Peyer's patch (tissue), 4 donors: ENCODE results near the gene IGFBPL1. TPM values are rescaled to one million over a fixed set of nuclear protein-coding genes. Genes with fewer than 3 reads are reported as not detected.

ENCODE experiments used
- DNase-seq, 3 donors: peaks; one replicate each; pipeline ENCODE4 v3.0.0-alpha.2; 2017 to 2019
- H3K27ac ChIP-seq, 4 donors: fragments of 200-600 bp; sonication (generic); one replicate each; pipeline ENCODE4 v1.5.1; 2016 to 2019
- H3K27me3 ChIP-seq, 2 donors: fragments of 200-600 bp; sonication (generic); one replicate each; pipeline ENCODE4 v1.5.1; 2019
- H3K36me3 ChIP-seq, 3 donors: fragments of 200-600 bp; sonication (generic); one replicate each; pipeline ENCODE4 v1.5.1; 2016 to 2019
- H3K4me1 ChIP-seq, 4 donors: fragments of 200-600 bp; sonication (generic); one replicate each; pipeline ENCODE4 v1.5.1; 2016 to 2019
- H3K4me3 ChIP-seq, 4 donors: fragments of 200-600 bp; sonication (generic); 1 replicate in 3 of 4; 2 replicates in 1 of 4; pipeline ENCODE4 v1.5.1; 2016 to 2019; ENCODE audit warnings: mild to moderate bottlenecking in 1 of 4
- H3K9me3 ChIP-seq, 4 donors: fragments of 200-600 bp; sonication (generic); one replicate each; pipeline ENCODE4 v1.5.1; 2016 to 2019; ENCODE audit warnings: mild to moderate bottlenecking in 1 of 4
- CTCF ChIP-seq, 6 experiments: fragments of 450-650 bp in 4 of 6; fragments of 200-600 bp in 2 of 6; sonication (generic) in 1 of 6; IDR thresholded peaks; one replicate each; pipeline ENCODE4 v1.5.1; 2017 to 2019; ENCODE audit warnings: antibody characterized with exemption in 6 of 6, mild to moderate bottlenecking in 3 of 6, moderate library complexity in 1 of 6
- POLR2A ChIP-seq, 2 donors: fragments of 450-650 bp; IDR thresholded peaks; one replicate each; pipeline ENCODE4 v1.5.1; 2017; ENCODE audit warnings: antibody characterized with exemption in 2 of 2, mild to moderate bottlenecking in 2 of 2, moderate library complexity in 2 of 2
- total RNA-seq, 4 donors: library from RNA; depleted of rRNA; stranded (reverse); fragments of >200 nt; gene quantifications; one replicate each; pipeline ENCODE4 v1.1.0, GENCODE V29; 2016

The IGFBPL1 gene
- total RNA-seq, 4 donors from 2014 or later = 1.2 to 1.4 TPM; not detected in 2

- no peaks in the 10 kb centered on the region for H3K9me3 ChIP-seq
- no peaks in the 10 kb centered on the region for H3K4me1 ChIP-seq
- TF ChIP-seq POLR2A (IDR thresholded peaks at IDR 0.05) (no peak), CTCF (IDR thresholded peaks at IDR 0.05) (no peak)
- H3K27me3 ChIP-seq = no peaks in the 10 kb centered on the region
- H3K36me3 ChIP-seq = no peaks in the 10 kb centered on the region
- no peak overlapping the region for H3K27ac ChIP-seq
- H3K4me3 ChIP-seq = no peak overlapping the region
- no peak for DNase-seq
Measured at GRCh38 chr9:38445154-38446043, 21.1 kb upstream of the IGFBPL1 start.

GRCh38 chr9:38443597-38443996, 19.3 kb upstream of the IGFBPL1 start:
- no peak overlapping the region for H3K27ac ChIP-seq

GRCh38 chr9:38443181-38443580, 18.9 kb upstream of the IGFBPL1 start:
- H3K4me1 ChIP-seq = no peaks in the 10 kb centered on the region
- H3K27me3 ChIP-seq = no peaks in the 10 kb centered on the region
- no peak for DNase-seq
- no peaks in the 10 kb centered on the region for H3K9me3 ChIP-seq
- H3K27ac ChIP-seq = no peak overlapping the region
- no peak for TF ChIP-seq CTCF (IDR thresholded peaks at IDR 0.05)
- H3K4me3 ChIP-seq = no peak overlapping the region
- no peaks in the 10 kb centered on the region for H3K36me3 ChIP-seq

More at GRCh38 chr9:38443597-38443996, 19.3 kb upstream of the IGFBPL1 start:
- no peak for DNase-seq
- Histone ChIP-seq H3K27me3 (no peaks in the 10 kb centered on the region), H3K4me3 (no peak overlapping the region), H3K36me3 (no peaks in the 10 kb centered on the region), H3K4me1 (no peaks in the 10 kb centered on the region), H3K9me3 (no peaks in the 10 kb centered on the region)
- no peak for TF ChIP-seq CTCF (IDR thresholded peaks at IDR 0.05)
- no peak for TF ChIP-seq POLR2A (IDR thresholded peaks at IDR 0.05)

- Histone ChIP-seq H3K4me3 (no peak overlapping the region), H3K27me3 (no peaks in the 10 kb centered on the region), H3K9me3 (no peaks in the 10 kb centered on the region), H3K36me3 (no peaks in the 10 kb centered on the region), H3K27ac (no peak overlapping the region), H3K4me1 (no peaks in the 10 kb centered on the region)
- no peak for DNase-seq
- TF ChIP-seq POLR2A (IDR thresholded peaks at IDR 0.05) = no peak
- TF ChIP-seq CTCF (IDR thresholded peaks at IDR 0.05) = no peak
Measured at GRCh38 chr9:38442473-38443096, 18.3 kb upstream of the IGFBPL1 start.

- Histone ChIP-seq H3K27me3 (no peaks in the 10 kb centered on the region), H3K4me3 (no peak overlapping the region), H3K4me1 (no peaks in the 10 kb centered on the region), H3K9me3 (no peaks in the 10 kb centered on the region), H3K36me3 (no peaks in the 10 kb centered on the region), H3K27ac (no peak overlapping the region)
- TF ChIP-seq CTCF (IDR thresholded peaks at IDR 0.05) (no peak), POLR2A (IDR thresholded peaks at IDR 0.05) (no peak)
- DNase-seq = no peak
Measured at GRCh38 chr9:38441347-38442085, 17.3 kb upstream of the IGFBPL1 start.
